A549 (cell line): ENCODE results near the gene RUNX1.

Experiments used
- CTCF ChIP-seq: fragments of >200 bp; sonication (Bioruptor Twin); formaldehyde crosslinking; IDR thresholded peaks from 3 replicates; pipeline ENCODE4 v1.5.1; 2016
- E2F6 ChIP-seq: IDR thresholded peaks from 2 replicates; pipeline ENCODE4 v1.6.1; 2012; ENCODE audit warnings: low read depth, borderline replicate concordance
- EP300 ChIP-seq, 2 experiments: fragments of >200 bp; sonication (Bioruptor Twin); formaldehyde crosslinking; IDR thresholded peaks; 2 replicates in 1 of 2; 3 replicates in 1 of 2; pipeline ENCODE4 v1.6.1; 2016 to 2017
- KDM5A ChIP-seq: fragments of 200-600 bp; sonication (generic); IDR thresholded peaks from 2 replicates; pipeline ENCODE4 v1.6.1; 2016; ENCODE audit warnings: antibody characterized with exemption, mild to moderate bottlenecking
- PBX3 ChIP-seq: IDR thresholded peaks from 2 replicates; pipeline ENCODE4 v1.6.1; 2012
- TP53 ChIP-seq: fragments of 250-450 bp; sonication (Bioruptor Pico); IDR thresholded peaks from 2 replicates; pipeline ENCODE4 v1.5.0; 2021; ENCODE audit warnings: mild to moderate bottlenecking, moderate library complexity
- USF2 ChIP-seq: fragments of 450-650 bp; IDR thresholded peaks from 2 replicates; pipeline ENCODE4 v1.6.1; 2014; ENCODE audit warnings: antibody characterized with exemption
- TF ChIP-seq, protein P1 (sequence below): fragments of >200 bp; sonication (Bioruptor Twin); formaldehyde crosslinking; IDR thresholded peaks from 3 replicates; pipeline ENCODE4 v1.6.1; 2016
- TF ChIP-seq, protein P2 (sequence below): fragments of 250-450 bp; sonication (Bioruptor Pico); IDR thresholded peaks from 2 replicates; pipeline ENCODE4 v1.5.0; 2021; ENCODE audit warnings: mild to moderate bottlenecking, moderate library complexity, borderline replicate concordance

GRCh38 chr21:34962586-34963222 lies 86.4 kb downstream of the RUNX1 start:
- TF ChIP-seq EP300 (IDR thresholded peaks at IDR 0.05) (no peak), KDM5A (no peak), E2F6 (no peak), PBX3 (no peak), CTCF (no peak), TP53 (CRISPR knock-in tag) (no peak), USF2 (no peak)
- TF ChIP-seq, protein P1, sequence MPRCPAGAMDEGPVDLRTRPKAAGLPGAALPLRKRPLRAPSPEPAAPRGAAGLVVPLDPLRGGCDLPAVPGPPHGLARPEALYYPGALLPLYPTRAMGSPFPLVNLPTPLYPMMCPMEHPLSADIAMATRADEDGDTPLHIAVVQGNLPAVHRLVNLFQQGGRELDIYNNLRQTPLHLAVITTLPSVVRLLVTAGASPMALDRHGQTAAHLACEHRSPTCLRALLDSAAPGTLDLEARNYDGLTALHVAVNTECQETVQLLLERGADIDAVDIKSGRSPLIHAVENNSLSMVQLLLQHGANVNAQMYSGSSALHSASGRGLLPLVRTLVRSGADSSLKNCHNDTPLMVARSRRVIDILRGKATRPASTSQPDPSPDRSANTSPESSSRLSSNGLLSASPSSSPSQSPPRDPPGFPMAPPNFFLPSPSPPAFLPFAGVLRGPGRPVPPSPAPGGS = no peak
- TF ChIP-seq, protein P2, sequence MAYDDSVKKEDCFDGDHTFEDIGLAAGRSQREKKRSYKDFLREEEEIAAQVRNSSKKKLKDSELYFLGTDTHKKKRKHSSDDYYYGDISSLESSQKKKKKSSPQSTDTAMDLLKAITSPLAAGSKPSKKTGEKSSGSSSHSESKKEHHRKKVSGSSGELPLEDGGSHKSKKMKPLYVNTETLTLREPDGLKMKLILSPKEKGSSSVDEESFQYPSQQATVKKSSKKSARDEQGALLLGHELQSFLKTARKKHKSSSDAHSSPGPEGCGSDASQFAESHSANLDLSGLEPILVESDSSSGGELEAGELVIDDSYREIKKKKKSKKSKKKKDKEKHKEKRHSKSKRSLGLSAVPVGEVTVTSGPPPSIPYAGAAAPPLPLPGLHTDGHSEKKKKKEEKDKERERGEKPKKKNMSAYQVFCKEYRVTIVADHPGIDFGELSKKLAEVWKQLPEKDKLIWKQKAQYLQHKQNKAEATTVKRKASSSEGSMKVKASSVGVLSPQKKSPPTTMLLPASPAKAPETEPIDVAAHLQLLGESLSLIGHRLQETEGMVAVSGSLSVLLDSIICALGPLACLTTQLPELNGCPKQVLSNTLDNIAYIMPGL (CRISPR knock-in tag) = no peak
